Panc1 (cell line): ENCODE measurements around the gene ATP10D.

Experiments used
- CTCF ChIP-seq: fragments of 450-650 bp; IDR thresholded peaks from 2 replicates; pipeline ENCODE4 v1.5.1; 2017; ENCODE audit warnings: mild to moderate bottlenecking
- POLR2AphosphoS5 ChIP-seq: IDR thresholded peaks from 2 replicates; pipeline ENCODE4 v1.6.1; 2012; ENCODE audit warnings: mild to moderate bottlenecking, low read depth, low read length, moderate library complexity

GRCh38 chr4:47531954-47532321 lies 46.9 kb downstream of the ATP10D start:
- TF ChIP-seq CTCF (no peak), POLR2AphosphoS5 (no peak)
